ENCODE measurements around the gene PRKD3. TPM values are rescaled to one million over a fixed set of nuclear protein-coding genes. Genes with fewer than 3 reads are reported as not detected.

The PRKD3 gene
- total and polyA plus RNA-seq, 11 donors: 3.4 to 24.5 (median 11.1) TPM

DNA sequence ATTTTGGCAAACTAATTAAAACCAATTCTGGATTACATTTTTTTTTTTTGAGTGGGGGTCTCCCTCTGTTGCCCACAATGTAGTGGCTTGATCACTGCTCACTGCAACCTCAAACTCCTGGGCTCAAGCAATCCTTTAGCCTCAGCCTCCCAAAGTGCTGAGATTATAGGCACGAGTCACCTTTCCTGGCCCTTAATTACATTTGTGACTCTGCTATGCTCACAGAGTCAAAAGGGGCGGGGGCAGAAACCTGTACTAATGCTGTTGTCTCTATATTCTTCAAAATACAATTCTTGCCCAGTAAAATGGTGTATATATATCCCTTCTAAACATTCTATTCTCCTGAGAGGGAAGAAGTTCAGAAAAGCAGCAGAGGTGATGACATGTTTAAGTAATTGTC lies 23.2 kb downstream of the PRKD3 start:
- DNase-seq: no peak
- no peak for ATAC-seq
- no peak for TF ChIP-seq POLR2A (IDR thresholded peaks at IDR 0.05)
- no peak for TF ChIP-seq CTCF (IDR thresholded peaks at IDR 0.05)
- no peaks in the 10 kb centered on the region for H3K27me3 ChIP-seq
- H3K36me3 ChIP-seq: no peaks in the 10 kb centered on the region
- intact Hi-C loops (cut with DNase I): no loop called here
- peaks cover 0 to 20% (median 12%) of the 10 kb centered on the region in 12 donors for H3K4me1 ChIP-seq
- WGBS, 4 donors: 75 to 88% (median 81%) methylated on average over 2 of the region's 2 CpGs
- H3K4me3 ChIP-seq: no peak overlapping the region
- no peak overlapping the region for H3K27ac ChIP-seq
- H3K9me3 ChIP-seq: no peaks in the 10 kb centered on the region

- ATAC-seq (no peak), DNase-seq (no peak)
- TF ChIP-seq POLR2A (IDR thresholded peaks at IDR 0.05): no peak
- no peak for TF ChIP-seq CTCF (IDR thresholded peaks at IDR 0.05)
- Histone ChIP-seq H3K27me3 (no peaks in the 10 kb centered on the region), H3K4me1 (peaks cover 0 to 12% (median 6%) of the 10 kb centered on the region in 12 donors), H3K27ac (no peak overlapping the region), H3K4me3 (no peak overlapping the region), H3K9me3 (no peaks in the 10 kb centered on the region), H3K36me3 (no peaks in the 10 kb centered on the region)
- intact Hi-C loops (cut with DNase I): no loop called here
- WGBS, 4 donors: 92 to 96% (median 96%) methylated on average over 4 of the region's 4 CpGs
Measured at GRCh38 chr2:37300578-37300977, 24.1 kb downstream of the PRKD3 start.

GRCh38 chr2:37300146-37300545 lies 24.5 kb downstream of the PRKD3 start:
- Histone ChIP-seq H3K27me3 (no peaks in the 10 kb centered on the region), H3K4me1 (peaks cover 0 to 8% (median 2%) of the 10 kb centered on the region in 12 donors), H3K27ac (no peak overlapping the region), H3K4me3 (no peak overlapping the region), H3K9me3 (no peaks in the 10 kb centered on the region), H3K36me3 (no peaks in the 10 kb centered on the region)
- no peak for TF ChIP-seq CTCF (IDR thresholded peaks at IDR 0.05)
- TF ChIP-seq POLR2A (IDR thresholded peaks at IDR 0.05): no peak
- ATAC-seq (no peak), DNase-seq (no peak)
- intact Hi-C loops (cut with DNase I): no loop called here

- Histone ChIP-seq H3K27ac (no peak overlapping the region), H3K36me3 (peaks cover 0 to 7% (median 0%) of the 10 kb centered on the region in 9 donors), H3K9me3 (no peaks in the 10 kb centered on the region), H3K27me3 (no peaks in the 10 kb centered on the region), H3K4me1 (peaks cover 0 to 6% (median 0%) of the 10 kb centered on the region in 12 donors), H3K4me3 (no peak overlapping the region)
- DNase-seq (no peak), ATAC-seq (no peak)
- intact Hi-C loops (cut with DNase I): no loop called here
- TF ChIP-seq POLR2A (IDR thresholded peaks at IDR 0.05) (no peak), CTCF (IDR thresholded peaks at IDR 0.05) (no peak)
Measured at GRCh38 chr2:37297632-37298031, 27.0 kb downstream of the PRKD3 start.
